GM21528 (cell line): ENCODE results near the gene NGFR.

ENCODE experiments used
- ATAC-seq: cut with Tn5 transposase; IDR thresholded peaks from one replicate; pipeline ENCODE4 v1.9.1; 2021; ENCODE audit warnings: mild to moderate bottlenecking, moderate library complexity; ENCODE audit not compliant: unreplicated experiment, low FRiP score

NGFR gene

DNA sequence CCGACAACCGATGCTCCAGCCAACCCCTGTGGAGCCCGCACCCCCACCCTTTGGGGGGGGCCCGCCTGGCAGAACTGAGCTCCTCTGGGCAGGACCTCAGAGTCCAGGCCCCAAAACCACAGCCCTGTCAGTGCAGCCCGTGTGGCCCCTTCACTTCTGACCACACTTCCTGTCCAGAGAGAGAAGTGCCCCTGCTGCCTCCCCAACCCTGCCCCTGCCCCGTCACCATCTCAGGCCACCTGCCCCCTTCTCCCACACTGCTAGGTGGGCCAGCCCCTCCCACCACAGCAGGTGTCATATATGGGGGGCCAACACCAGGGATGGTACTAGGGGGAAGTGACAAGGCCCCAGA is 17.9 kb downstream of the NGFR start:
- no peak for ATAC-seq

DNA sequence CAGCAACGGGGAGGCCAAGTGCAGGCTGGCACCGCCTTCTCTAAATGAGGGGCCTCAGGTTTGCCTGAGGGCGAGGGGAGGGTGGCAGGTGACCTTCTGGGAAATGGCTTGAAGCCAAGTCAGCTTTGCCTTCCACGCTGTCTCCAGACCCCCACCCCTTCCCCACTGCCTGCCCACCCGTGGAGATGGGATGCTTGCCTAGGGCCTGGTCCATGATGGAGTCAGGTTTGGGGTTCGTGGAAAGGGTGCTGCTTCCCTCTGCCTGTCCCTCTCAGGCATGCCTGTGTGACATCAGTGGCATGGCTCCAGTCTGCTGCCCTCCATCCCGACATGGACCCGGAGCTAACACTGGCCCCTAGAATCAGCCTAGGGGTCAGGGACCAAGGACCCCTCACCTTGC is 18.5 kb downstream of the NGFR start:
- no peak for ATAC-seq

DNA sequence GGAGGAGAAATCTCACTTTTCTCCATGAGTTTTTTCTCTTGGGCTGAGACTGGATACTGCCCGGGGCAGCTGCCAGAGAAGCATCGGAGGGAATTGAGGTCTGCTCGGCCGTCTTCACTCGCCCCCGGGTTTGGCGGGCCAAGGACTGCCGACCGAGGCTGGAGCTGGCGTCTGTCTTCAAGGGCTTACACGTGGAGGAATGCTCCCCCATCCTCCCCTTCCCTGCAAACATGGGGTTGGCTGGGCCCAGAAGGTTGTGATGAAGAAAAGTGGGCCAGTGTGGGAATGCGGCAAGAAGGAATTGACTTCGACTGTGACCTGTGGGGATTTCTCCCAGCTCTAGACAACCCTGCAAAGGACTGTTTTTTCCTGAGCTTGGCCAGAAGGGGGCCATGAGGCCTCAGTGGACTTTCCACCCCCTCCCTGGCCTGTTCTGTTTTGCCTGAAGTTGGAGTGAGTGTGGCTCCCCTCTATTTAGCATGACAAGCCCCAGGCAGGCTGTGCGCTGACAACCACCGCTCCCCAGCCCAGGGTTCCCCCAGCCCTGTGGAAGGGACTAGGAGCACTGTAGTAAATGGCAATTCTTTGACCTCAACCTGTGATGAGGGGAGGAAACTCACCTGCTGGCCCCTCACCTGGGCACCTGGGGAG is 19.1 kb downstream of the NGFR start:
- no peak for ATAC-seq

DNA sequence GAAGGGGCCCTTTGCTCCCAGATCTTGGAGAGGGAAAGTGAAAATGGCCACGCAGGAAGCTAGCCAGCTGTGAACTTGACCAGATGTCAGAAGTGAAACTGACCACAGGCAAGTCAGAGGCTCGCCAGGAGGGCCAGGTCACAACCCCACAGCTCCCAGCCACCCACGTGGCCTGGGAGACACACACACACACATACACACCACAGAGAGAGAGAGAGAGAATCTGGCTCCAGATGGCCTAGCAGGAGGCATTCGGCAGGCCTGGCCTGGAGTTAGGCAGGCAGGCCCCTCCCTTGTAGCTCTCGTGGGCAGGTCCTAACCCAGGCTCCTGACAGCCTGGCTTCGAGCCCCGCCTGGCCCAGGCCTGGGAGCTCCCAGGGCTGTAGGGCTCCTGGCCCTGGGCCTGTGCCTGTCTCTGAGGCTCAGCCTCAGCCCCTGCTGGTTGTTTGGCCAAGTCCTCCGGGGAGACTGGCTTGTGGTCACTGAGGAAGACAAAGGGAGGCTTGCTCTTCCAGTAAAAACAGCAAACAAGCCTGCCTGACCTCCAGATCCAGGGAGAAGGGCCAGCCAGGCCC is 20.2 kb downstream of the NGFR start:
- no peak for ATAC-seq

DNA sequence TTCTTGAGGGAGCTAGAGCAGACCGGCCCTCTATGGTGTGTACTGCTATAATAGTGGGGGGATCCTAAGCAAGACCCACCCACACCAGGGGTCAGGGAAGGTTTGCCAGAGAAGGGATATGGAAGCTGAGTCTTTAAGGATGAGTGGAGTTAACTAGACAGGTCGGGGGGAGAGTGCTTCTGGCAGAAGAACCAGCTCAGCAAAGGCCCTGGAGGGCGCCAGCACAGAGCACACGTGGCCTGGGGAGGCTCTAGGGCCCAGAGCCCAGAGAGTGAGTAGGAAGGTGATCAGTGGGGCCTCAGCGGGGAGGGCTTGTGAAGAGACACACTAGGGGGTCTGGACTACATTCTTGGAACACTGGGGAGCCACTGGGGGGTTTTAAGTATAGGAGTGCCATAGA is 21.1 kb downstream of the NGFR start:
- no peak for ATAC-seq

DNA sequence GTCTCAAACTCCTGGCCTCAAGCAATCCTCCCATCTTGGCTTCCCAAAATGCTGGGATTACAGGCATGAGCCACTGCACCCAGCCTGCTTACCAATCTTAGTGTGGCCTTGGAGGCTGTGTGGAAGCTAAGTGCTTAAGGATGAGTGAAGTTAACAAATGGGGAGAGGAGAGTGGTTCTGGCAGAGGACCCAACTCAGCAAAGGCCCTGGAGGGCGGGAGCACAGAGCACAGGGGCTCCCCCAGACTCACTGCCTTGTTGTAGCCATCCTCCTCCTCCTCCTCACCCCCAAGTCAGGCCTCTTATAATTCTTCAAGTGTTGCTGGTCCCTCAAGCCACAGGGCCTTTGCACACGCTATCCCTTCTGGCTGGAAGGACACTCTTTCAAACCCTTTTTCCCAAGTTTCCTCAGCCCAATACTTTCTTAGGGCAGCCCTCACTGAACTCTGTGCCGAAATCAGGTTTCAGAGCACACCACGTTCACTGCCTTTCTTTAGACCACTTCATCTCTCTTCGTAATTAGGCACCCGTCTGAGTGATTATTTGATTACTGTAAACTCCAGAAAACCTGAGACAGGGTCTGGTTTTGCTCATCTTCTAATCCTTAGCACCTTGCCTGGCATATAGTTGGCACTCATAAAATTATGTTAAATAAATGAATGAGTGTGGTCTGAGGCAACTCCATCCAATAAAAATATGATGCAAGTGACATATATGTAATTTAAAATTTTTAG is 23.4 kb downstream of the NGFR start:
- ATAC-seq = no peak

DNA sequence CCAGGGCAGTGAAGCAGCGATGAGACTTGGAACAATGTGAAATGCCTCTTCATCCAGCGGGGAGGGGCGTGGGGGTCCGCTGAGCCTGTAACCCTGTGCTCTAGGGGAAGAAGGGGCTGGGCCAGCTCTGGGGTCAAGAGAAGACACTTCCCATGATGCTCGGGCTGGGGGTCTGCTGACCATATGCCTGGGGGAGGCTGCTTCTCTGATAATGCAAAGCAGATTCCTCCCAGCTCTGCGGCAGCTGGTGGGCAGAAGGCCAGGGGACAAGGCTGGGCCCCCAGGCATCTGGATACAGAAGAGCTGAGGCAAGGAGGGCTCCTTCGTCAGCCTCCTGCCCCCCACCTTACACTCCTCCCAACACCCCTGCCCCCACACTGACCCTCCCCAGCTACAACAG is 24.7 kb downstream of the NGFR start:
- ATAC-seq = no peak

DNA sequence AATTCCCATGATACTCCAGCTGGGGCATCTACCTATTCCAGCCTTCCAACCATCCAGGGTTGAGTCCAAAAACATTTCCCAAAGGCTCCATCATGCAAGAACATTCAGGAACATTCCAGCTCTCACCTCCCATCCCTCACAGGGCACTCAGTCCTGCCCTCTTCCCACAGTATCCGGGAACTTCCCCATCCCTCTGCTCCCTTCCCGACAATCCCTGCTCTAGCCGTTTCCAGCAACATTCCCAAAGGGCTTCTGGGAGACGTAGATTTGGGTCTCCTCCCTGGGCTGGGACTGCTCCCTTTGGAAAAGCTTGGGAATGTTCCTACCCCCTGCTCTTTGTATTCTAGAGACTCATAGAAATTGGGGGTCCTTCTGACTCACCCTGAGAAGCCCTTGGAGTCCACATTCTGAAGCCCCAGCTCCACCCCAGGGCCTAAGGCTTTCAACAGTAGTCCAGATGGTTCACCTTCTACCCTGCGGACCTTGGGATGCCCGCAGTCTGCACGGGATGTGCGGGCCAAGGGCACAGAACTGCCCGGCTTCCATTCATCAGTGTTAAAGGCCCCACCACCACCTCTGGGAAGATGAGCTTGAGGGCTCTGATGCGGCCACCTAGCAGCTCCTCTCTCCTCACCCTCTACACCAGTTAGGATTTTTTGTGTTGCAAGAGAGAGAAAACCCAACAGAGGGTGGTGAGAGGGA is 25.4 kb downstream of the NGFR start:
- ATAC-seq = no peak

DNA sequence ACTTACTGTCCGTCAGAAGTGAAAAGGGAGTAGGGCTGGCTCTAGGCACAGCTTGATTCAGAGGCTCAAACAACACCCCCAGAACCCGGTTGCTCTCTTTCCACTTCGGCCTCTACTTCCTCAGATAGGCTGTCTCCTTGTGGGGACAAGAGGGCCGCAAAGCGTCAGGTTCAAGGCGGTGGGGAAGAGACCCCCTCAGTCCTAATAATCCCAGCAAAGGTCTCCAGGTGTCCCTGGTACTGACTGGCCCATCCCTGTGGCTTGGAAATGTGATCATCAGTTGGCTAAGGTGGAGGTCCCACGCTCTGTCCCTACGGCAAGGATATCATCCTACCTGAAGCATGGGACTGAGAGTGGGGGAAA is 26.0 kb downstream of the NGFR start:
- ATAC-seq = no peak

DNA sequence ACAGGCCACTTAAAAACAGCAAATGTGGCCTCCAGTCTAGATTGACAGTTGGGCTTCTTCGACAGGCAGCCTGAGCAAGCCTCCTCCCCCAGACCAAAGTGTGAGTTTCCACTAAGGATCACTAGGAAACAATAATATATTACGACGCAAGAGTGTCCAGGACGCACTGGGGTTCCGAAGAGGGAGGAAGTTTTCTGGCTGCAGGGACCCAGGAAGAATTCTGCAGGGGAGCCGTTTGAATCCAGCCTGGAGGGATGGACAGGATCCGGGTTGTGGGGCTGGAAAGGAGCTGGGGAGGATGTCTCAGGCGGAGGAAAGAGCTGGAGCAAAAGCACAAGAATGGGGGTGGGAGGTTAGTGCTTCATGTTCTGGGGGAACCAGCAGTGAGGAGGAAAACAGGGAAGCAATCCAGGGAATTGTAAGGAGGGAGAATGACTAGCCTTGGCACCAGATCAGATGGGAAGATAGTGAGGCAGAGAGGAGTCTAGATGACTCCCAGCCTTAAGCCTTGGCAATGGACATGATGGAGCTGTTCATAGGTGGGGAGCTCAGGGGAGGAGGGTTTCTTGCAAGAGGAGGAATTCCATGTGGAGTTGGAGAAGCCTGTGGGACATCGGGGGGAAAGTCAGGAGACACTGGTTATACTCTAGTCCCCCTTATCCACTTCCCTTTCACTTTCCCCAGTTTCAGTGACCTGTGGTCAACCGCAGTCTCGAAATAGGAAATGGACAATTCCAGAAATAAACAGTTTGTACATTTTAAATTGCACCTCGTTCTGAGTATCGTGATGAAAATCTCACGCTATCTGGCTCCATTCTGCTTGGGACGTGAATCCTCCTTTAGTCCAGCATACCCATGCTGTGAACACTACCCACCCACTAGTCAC is 26.6 kb downstream of the NGFR start:
- ATAC-seq = no peak

DNA sequence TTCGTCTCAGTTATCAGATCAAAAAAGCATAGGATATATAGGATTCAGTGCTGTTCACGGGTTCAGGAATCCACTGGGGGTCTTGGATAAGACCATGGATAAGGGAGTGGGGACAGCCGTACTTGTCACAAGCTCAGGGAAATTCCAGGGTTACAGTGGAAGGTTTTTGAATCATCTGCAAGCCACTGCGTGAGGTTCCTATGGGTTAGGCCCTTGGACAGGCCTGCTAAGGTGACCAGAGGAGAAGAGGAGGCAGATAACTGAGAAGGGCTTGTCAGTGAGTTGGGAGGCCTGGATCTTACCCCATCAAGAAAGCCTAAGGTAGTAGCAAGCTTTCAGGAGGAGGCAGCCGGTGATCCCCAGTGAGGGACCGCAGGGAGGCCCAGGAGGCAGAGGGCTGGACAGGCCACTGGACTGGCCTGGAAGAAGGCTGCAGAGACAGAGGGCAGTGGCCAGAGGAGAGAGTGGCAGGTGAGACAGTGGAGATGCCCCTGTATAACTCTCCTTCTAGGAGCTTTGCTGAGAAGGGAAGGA is 27.3 kb downstream of the NGFR start:
- ATAC-seq = no peak

DNA sequence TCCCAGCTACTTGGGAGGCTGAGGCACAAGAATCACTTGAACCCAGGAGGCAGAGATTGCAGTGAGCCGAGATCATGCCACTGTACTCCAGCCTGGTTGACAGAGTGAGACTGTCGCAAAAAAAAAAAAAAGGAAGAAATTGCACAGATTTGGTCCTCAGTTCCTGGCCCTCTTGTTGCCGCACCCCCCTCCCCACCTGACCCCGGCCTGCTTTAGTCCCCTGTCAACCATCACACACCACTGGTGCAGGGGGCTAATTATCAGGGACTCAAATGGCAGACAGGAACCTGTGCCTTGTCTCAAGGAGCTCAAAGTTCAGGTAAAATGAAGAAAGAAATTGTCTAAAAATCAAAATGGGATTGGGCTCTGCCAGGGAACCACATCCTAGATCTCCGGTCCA is 28.1 kb downstream of the NGFR start:
- no peak for ATAC-seq

DNA sequence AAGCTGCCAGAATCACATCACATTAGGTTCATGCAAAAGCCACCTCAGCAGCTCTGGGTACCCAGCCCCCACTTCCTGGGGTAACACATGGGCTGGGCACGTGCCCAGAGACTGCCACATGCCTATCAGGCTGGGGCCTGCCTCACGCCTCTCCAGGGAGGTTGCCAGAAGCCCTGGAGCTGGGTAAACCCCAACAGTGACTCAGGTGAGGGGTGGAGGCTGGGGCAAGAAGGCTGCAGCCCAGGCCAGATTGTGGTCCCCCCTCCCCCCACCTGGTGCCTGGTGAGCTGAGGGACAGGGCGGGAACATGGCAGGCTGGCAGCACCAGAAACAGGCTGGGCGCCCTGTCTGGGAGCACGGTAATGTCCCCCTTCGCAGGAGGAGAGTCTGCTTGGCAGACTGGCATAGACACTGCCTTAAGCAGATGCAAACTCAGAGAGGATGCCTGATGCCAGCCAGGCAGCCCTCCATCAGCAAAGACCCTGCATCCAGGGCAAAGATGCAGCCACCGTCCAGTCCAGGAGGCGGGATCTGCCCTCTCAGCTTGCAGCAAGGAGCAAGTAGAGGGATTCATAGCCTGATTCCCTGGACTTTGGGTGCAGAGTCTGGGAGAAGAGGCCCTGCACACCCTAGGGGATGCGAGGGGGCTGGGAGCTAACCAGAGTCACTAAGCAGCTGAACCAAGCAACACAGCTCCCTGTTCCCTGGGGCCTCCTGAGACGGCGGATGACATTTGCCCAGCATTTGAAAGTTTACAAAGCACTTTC is 28.8 kb downstream of the NGFR start:
- ATAC-seq = no peak

DNA sequence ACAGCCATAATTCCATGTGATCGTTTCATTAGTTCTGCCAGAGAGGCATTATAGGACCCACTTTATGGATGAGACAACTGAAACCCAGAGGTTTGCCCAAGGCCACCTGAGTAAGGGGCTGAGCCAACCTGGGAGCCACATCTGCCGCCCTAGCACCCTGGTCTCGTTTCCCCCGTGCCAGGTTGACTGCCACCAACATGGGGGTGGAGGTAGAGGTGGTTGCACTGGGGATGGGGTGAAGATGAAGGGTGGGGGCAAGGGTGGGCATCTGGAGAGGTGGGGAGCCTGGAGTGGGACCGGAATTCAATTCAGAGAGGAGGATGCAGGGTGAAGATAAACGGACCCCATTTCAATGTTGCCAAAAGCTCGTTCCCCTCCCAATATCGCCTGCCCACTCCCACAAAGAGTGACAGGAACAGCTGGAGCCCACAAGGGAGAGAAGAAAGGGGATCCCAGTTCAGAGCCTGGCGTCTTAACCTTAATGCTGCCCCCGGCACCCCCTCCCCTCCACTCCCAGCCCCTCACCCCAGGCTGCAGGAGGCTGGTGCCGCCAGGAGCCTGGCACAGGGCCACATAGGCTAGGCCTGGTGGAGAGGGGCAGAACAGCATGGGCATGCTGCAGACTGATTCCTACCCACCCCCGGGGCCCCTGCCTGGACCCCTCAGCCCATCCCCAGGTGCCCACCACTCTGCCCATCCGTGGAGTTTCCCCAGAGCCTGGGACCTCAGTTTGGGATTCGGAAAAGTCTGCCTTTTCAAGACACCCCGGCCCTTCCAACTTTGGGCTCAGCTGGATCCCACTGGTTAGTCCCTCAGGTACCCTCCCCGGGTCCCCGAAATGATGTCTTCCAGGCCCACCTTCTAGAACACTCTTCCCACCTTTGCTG is 29.6 kb downstream of the NGFR start:
- ATAC-seq = no peak

DNA sequence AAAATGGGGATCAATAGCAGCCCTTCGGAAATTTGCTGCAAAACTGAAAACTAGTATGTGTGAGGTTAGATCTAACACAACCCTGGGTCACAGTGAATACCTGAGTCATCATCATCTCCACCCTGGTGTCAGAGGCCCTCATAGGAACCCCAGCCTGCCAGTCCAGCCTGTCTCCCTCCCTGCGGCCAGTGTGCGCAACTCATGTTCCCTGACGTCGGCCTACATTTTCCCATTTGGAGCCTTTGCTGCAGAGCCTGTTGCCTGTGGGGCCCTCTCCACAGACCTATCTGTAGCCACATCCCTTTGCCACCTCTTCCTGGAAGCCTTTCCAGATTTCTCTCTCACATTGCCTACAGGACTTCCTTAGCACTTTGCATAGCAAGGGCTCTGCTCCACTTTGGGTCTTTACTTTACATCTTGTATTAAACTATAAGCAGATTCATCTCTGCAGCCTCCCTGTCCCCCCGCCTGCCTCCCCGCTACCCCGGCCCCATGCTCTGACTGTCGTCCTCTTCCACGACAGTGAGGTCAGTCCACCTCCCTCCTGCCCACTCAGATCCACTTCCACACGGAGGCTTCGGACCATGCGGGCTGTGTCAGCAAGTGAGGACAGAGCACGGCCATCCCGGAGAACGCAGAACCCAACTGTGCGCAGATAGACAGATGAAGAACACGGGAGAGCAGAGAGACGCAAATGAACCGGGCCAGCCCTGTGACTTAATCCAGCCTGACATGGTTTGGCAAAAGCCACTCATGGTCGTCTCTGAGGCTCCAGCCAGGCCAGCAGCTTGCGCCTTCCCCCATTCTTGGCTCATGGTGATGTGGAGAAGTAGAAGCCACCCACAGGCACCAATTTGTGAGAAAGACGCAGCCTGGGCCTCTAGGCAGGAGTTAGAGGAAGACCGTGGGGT is 31.0 kb downstream of the NGFR start:
- ATAC-seq = no peak

DNA sequence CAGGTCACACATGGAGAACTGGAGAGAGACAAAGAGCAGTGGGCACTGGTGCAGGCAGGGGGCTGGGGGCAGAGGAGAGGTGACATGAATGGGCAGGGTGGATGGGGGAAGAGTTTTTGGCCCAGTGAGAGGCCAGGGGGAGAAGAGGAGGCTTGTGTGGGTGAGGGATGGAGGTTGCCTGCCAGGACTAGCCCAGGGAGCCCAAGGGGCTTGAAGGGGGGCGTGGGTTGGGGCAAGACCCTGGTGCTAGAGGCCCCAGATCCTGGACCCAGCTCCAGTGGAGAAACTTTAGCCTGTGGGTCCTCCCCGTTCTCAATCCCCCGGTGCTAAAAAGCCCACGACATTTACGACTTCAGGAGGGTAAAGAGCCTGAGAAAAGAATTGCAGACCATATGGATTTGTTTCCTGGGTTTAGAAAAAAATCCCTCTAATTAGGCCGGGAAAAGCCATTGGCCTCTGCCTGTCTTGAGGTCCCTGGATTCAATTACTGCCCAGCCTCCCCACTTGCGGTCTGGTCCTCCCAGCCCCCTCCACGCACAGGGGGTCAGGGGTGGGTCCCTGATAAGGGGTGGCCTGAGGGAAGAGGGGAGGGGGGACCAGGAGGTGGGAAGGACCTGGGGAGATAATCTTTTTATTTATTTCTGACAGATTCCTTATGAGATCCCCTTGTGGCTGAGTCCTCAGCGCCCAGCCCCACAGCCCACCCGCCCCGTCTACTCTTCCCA is 33.0 kb downstream of the NGFR start:
- ATAC-seq = no peak

DNA sequence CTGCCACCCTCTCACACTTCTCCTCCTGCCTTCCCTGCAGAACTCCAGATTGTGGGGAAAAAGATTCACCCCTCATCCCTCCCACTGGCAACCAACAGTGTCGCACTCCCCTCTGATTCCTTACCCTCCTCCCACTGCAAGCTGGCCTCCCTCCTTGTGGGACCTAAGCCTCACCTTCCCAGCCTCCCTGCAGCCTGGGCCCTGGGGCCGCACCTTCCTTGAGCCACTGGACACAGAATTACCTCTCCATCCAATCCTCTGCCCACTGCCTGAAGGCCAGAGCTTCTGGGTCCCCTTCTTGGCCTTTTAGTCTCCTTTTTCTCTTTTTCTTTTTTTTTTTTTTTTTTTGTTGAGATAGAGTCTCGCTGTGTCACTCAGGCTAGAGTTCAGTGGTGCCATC is 33.9 kb downstream of the NGFR start:
- no peak for ATAC-seq
